Right cardiac atrium (tissue), 5 donors: Measurements from ENCODE around the gene NPPB. TPM values are rescaled to one million over a fixed set of nuclear protein-coding genes. Genes with fewer than 3 reads are reported as not detected.

Source experiments
- ATAC-seq, 2 donors: fragments of 200-7000 bp; cut with Tn5 transposase; one replicate each; pipeline versions ENCODE4 v1.8.0 to v1.9.1; 2020; ENCODE audit warnings: moderate library complexity in 2 of 2, mild to moderate bottlenecking in 1 of 2
- DNase-seq, 3 donors: peaks; one replicate each; pipeline ENCODE4 v3.0.0-alpha.2; 2020
- H3K27ac ChIP-seq: one replicate; pipeline ENCODE4 v1.5.1; 2013; ENCODE audit warnings: mild to moderate bottlenecking, low read length, control low read depth, moderate library complexity
- H3K27me3 ChIP-seq: one replicate; pipeline ENCODE4 v1.6.1; 2013; ENCODE audit not compliant: control insufficient read depth, insufficient read depth
- H3K4me1 ChIP-seq: one replicate; pipeline ENCODE4 v1.6.1; 2013; ENCODE audit warnings: low read length; ENCODE audit not compliant: control insufficient read depth, insufficient read depth
- H3K4me3 ChIP-seq: one replicate; pipeline ENCODE4 v1.5.1; 2013; ENCODE audit warnings: low read length, control low read depth
- H3K9me3 ChIP-seq: one replicate; pipeline ENCODE4 v1.6.1; 2013; ENCODE audit warnings: low read length; ENCODE audit not compliant: control insufficient read depth
- WGBS: extraction: QIAGEN DNeasy Blood & Tissue Kit; methylation state at CpG from one replicate; pipeline ENCODE4 v1.1.7; 2013; 5-methylcytosine and 5-hydroxymethylcytosine counted together
- intact Hi-C, 4 donors: fragments of 100-400 bp; cut with DNase I; formaldehyde crosslinking; loops; one replicate each; pipeline versions ENCODE4 v1.11.0 to v1.14.0; 2022 to 2023
- polyA plus RNA-seq: library from polyadenylated mRNA; stranded (reverse); fragments of 200-250 nt; gene quantifications from one replicate; pipeline ENCODE4 v1.2.3, GENCODE V29; 2013
- total RNA-seq, 4 donors: library from RNA; stranded (reverse); fragmentation: NEBNext Ultra II Directional; extraction: Animal tissue kit (Norgen Biotek cat#: 25700); gene quantifications; one replicate each; pipeline ENCODE4 v1.2.1, GENCODE V29; 2021
- donor health status: healthy with polysubstance abuse.
- donor health status: DM: no; HTN: yes; CAD: no.
- donor health status: DM: no; HTN: no; CAD: no.
- donor health status: DM: no; HTN: yes; CAD: no; lungs with severe emphysema.
- donor health status: DM: yes; HTN: yes; CAD: no.

NPPB gene
- total and polyA plus RNA-seq, 5 donors, result 37.1 to 2,245 (median 248) TPM

- H3K9me3 ChIP-seq, result no peaks in the 10 kb centered on the region
- intact Hi-C loops, result loop anchor here in 2 of 4 donors (10.0 kb wide), 3 partner anchors 133 to 193 kb away; no protein-coding TSS in a partner anchor
- WGBS, result 86% methylated on average over 9 of the region's 9 CpGs
- no peak for ATAC-seq
- no peak overlapping the region for H3K27ac ChIP-seq
- no peak for DNase-seq
- H3K4me1 ChIP-seq, result no peaks in the 10 kb centered on the region
- no peaks in the 10 kb centered on the region for H3K27me3 ChIP-seq
- no peak overlapping the region for H3K4me3 ChIP-seq
Measured at GRCh38 chr1:11831945-11832725, 26.6 kb downstream of the NPPB start.

- H3K27me3 ChIP-seq, result no peaks in the 10 kb centered on the region
- ATAC-seq (no peak), DNase-seq (no peak)
- no peak overlapping the region for H3K4me3 ChIP-seq
- H3K27ac ChIP-seq, result no peak overlapping the region
- H3K4me1 ChIP-seq, result no peaks in the 10 kb centered on the region
- intact Hi-C loops, result no loop called here
- H3K9me3 ChIP-seq, result no peaks in the 10 kb centered on the region
- WGBS, result 91% methylated on average over 19 of the region's 19 CpGs
Measured at GRCh38 chr1:11828511-11828910, 30.2 kb downstream of the NPPB start.

- DNase-seq (no peak), ATAC-seq (no peak)
- intact Hi-C loops, result no loop called here
- Histone ChIP-seq H3K9me3 (no peaks in the 10 kb centered on the region), H3K27me3 (no peaks in the 10 kb centered on the region), H3K27ac (no peak overlapping the region), H3K4me3 (no peak overlapping the region), H3K4me1 (no peaks in the 10 kb centered on the region)
- WGBS, result 95% methylated on average over 9 of the region's 9 CpGs
Measured at GRCh38 chr1:11826946-11827345, 31.8 kb downstream of the NPPB start.

GRCh38 chr1:11825131-11825530 is 33.6 kb downstream of the NPPB start:
- 87% methylated on average over 7 of the region's 7 CpGs for WGBS
- intact Hi-C loops, result no loop called here
- DNase-seq (no peak), ATAC-seq (no peak)
- H3K27me3 ChIP-seq, result no peaks in the 10 kb centered on the region
- H3K4me3 ChIP-seq, result no peak overlapping the region
- no peaks in the 10 kb centered on the region for H3K9me3 ChIP-seq
- no peak overlapping the region for H3K27ac ChIP-seq
- no peaks in the 10 kb centered on the region for H3K4me1 ChIP-seq

GRCh38 chr1:11823366-11824137 is 35.2 kb downstream of the NPPB start:
- ATAC-seq (no peak), DNase-seq (no peak)
- H3K9me3 ChIP-seq, result no peaks in the 10 kb centered on the region
- H3K27me3 ChIP-seq, result no peaks in the 10 kb centered on the region
- H3K27ac ChIP-seq, result no peak overlapping the region
- WGBS, result 87% methylated on average over 17 of the region's 17 CpGs
- no peak overlapping the region for H3K4me3 ChIP-seq
- H3K4me1 ChIP-seq, result no peaks in the 10 kb centered on the region
- intact Hi-C loops, result no loop called here

GRCh38 chr1:11822091-11822490 is 36.7 kb downstream of the NPPB start:
- Histone ChIP-seq H3K27me3 (no peaks in the 10 kb centered on the region), H3K27ac (no peak overlapping the region), H3K9me3 (no peaks in the 10 kb centered on the region), H3K4me3 (no peak overlapping the region), H3K4me1 (no peaks in the 10 kb centered on the region)
- 80% methylated on average over 3 of the region's 3 CpGs for WGBS
- DNase-seq (no peak), ATAC-seq (no peak)
- intact Hi-C loops, result no loop called here

GRCh38 chr1:11817192-11817591 is 41.6 kb downstream of the NPPB start:
- intact Hi-C loops, result no loop called here
- no peaks in the 10 kb centered on the region for H3K4me1 ChIP-seq
- WGBS, result 84% methylated on average over 12 of the region's 12 CpGs

GRCh38 chr1:11813021-11813420 is 45.7 kb downstream of the NPPB start:
- 86% methylated on average over 5 of the region's 5 CpGs for WGBS
- no peaks in the 10 kb centered on the region for H3K4me1 ChIP-seq
- no peak for DNase-seq
- intact Hi-C loops, result no loop called here
- H3K4me3 ChIP-seq, result no peak overlapping the region
- H3K27ac ChIP-seq, result no peak overlapping the region
- no peaks in the 10 kb centered on the region for H3K27me3 ChIP-seq
- H3K9me3 ChIP-seq, result no peaks in the 10 kb centered on the region
- no peak for ATAC-seq

More at GRCh38 chr1:11817192-11817591, 41.6 kb downstream of the NPPB start:
- ATAC-seq, result no peak
- no peak for DNase-seq
- H3K27ac ChIP-seq, result no peak overlapping the region
- H3K9me3 ChIP-seq, result no peaks in the 10 kb centered on the region
- no peaks in the 10 kb centered on the region for H3K27me3 ChIP-seq
- H3K4me3 ChIP-seq, result no peak overlapping the region

Other genes with a start within 250 kb of the NPPB start
- gene FBXO2, start 204.5 kb downstream of the NPPB start, total RNA-seq, result 10 to 100 TPM in 1 of 4 donors, 1 to 10 TPM in 3; 5.4 to 10.6 (median 6.5) TPM
- 14.0 TPM for gene FBXO2, start 204.5 kb downstream of the NPPB start, polyA plus RNA-seq
- 10 to 100 TPM; 18.5 to 30.1 (median 24.8) TPM for gene FBXO44, start 204.1 kb downstream of the NPPB start, total RNA-seq
- gene FBXO44, start 204.1 kb downstream of the NPPB start, polyA plus RNA-seq, result 25.1 TPM
- 1 to 10 TPM; 4.5 to 7.9 (median 5.9) TPM for gene FBXO6, start 194.7 kb downstream of the NPPB start, total RNA-seq
- 9.9 TPM for gene FBXO6, start 194.7 kb downstream of the NPPB start, polyA plus RNA-seq
- 10 to 100 TPM; 15.5 to 20.3 (median 16.7) TPM for gene MAD2L2, start 177.8 kb downstream of the NPPB start, total RNA-seq
- gene MAD2L2, start 177.8 kb downstream of the NPPB start, polyA plus RNA-seq, result 22.8 TPM
- gene DRAXIN, start 167.2 kb downstream of the NPPB start, total RNA-seq, result under 1 TPM in 3 of 4 donors, not detected in 1; 0.03 to 0.08 (median 0.03) TPM
- 0.02 TPM for gene DRAXIN, start 167.2 kb downstream of the NPPB start, polyA plus RNA-seq
- 10 to 100 TPM; 17.5 to 25.0 (median 21.9) TPM for gene AGTRAP, start 122.8 kb downstream of the NPPB start, total RNA-seq
- 23.9 TPM for gene AGTRAP, start 122.8 kb downstream of the NPPB start, polyA plus RNA-seq
- 1 to 10 TPM; 1.3 to 2.7 (median 2.0) TPM for gene C1orf167, start 96.8 kb downstream of the NPPB start, total RNA-seq
- 4.0 TPM for gene C1orf167, start 96.8 kb downstream of the NPPB start, polyA plus RNA-seq
- gene MTHFR, start 53.0 kb downstream of the NPPB start, total RNA-seq, result 10 to 100 TPM; 46.6 to 75.2 (median 58.9) TPM
- 36.7 TPM for gene MTHFR, start 53.0 kb downstream of the NPPB start, polyA plus RNA-seq
- 10 to 100 TPM; 30.4 to 54.9 (median 36.8) TPM for gene CLCN6, start 52.8 kb downstream of the NPPB start, total RNA-seq
- gene CLCN6, start 52.8 kb downstream of the NPPB start, polyA plus RNA-seq, result 16.2 TPM
- over 10,000 TPM; 26,185 to 59,291 (median 38,228) TPM for gene NPPA, start 11.2 kb downstream of the NPPB start, total RNA-seq
- 45,715 TPM for gene NPPA, start 11.2 kb downstream of the NPPB start, polyA plus RNA-seq
- 10 to 100 TPM; 34.6 to 38.1 (median 36.3) TPM for gene KIAA2013, start 67.5 kb upstream of the NPPB start, total RNA-seq
- 37.3 TPM for gene KIAA2013, start 67.5 kb upstream of the NPPB start, polyA plus RNA-seq
- gene PLOD1, start 75.8 kb upstream of the NPPB start, total RNA-seq, result 10 to 100 TPM; 49.5 to 77.8 (median 63.1) TPM
- 51.0 TPM for gene PLOD1, start 75.8 kb upstream of the NPPB start, polyA plus RNA-seq
- 100 to 1,000 TPM; 386 to 449 (median 419) TPM for gene MFN2, start 121.5 kb upstream of the NPPB start, total RNA-seq
- gene MFN2, start 121.5 kb upstream of the NPPB start, polyA plus RNA-seq, result 237 TPM
- 10 to 100 TPM in 3 of 4 donors, 1 to 10 TPM in 1; 8.5 to 16.4 (median 12.5) TPM for gene MIIP, start 160.6 kb upstream of the NPPB start, total RNA-seq
- 12.5 TPM for gene MIIP, start 160.6 kb upstream of the NPPB start, polyA plus RNA-seq
- 1 to 10 TPM; 1.5 to 4.3 (median 2.5) TPM for gene TNFRSF8, start 204.4 kb upstream of the NPPB start, total RNA-seq
- gene TNFRSF8, start 204.4 kb upstream of the NPPB start, polyA plus RNA-seq, result 2.6 TPM